Measurements from ENCODE around the gene SYCP3.

The SYCP3 gene

DNA sequence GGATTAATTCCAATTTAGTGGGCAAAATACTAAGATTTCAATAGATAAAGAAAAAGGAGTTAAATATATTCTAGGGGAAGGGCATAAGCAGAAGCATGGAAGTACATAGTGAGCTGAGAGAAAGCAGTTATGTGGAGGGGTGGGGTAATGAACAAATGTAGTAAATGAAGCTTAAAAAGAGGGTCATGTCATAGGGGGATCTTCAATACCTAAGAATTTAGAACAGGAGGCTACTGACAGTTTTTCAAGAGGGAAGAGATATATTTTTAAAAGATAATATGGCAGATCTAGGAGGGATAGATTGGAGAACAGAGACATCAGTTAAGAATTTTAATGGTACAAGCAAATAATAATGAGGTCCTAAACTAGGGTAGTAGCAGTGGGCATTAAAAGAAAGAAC is 9.4 kb downstream of the SYCP3 start:
- no peak for ATAC-seq
- TF ChIP-seq, protein P1, sequence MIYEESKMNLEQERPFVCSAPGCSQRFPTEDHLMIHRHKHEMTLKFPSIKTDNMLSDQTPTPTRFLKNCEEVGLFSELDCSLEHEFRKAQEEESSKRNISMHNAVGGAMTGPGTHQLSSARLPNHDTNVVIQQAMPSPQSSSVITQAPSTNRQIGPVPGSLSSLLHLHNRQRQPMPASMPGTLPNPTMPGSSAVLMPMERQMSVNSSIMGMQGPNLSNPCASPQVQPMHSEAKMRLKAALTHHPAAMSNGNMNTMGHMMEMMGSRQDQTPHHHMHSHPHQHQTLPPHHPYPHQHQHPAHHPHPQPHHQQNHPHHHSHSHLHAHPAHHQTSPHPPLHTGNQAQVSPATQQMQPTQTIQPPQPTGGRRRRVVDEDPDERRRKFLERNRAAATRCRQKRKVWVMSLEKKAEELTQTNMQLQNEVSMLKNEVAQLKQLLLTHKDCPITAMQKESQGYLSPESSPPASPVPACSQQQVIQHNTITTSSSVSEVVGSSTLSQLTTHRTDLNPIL (CRISPR knock-in tag; IDR thresholded peaks at IDR 0.05; ENCODE audit: low read depth) = no peak
- TF ChIP-seq ZFP3 (CRISPR knock-in tag; IDR thresholded peaks at IDR 0.05) (no peak), POU6F1 (CRISPR knock-in tag; IDR thresholded peaks at IDR 0.05; ENCODE audit: borderline replicate concordance, low read depth) (no peak), TOX (CRISPR knock-in tag; IDR thresholded peaks at IDR 0.05; ENCODE audit: borderline replicate concordance) (no peak), GLIS3 (CRISPR knock-in tag; IDR thresholded peaks at IDR 0.05) (no peak), ARNTL (CRISPR knock-in tag; IDR thresholded peaks at IDR 0.05; ENCODE audit: borderline replicate concordance, low read depth) (no peak), PATZ1 (CRISPR knock-in tag; IDR thresholded peaks at IDR 0.05; ENCODE audit: borderline replicate concordance) (no peak), ZNF565 (CRISPR knock-in tag; conservative IDR thresholded peaks at IDR 0.05; ENCODE audit: low read depth) (no peak), OSR1 (CRISPR knock-in tag; IDR thresholded peaks at IDR 0.05) (no peak), RARB (CRISPR knock-in tag; IDR thresholded peaks at IDR 0.05) (no peak), CSDC2 (CRISPR knock-in tag; IDR thresholded peaks at IDR 0.05) (no peak)
- TF ChIP-seq, protein P2, sequence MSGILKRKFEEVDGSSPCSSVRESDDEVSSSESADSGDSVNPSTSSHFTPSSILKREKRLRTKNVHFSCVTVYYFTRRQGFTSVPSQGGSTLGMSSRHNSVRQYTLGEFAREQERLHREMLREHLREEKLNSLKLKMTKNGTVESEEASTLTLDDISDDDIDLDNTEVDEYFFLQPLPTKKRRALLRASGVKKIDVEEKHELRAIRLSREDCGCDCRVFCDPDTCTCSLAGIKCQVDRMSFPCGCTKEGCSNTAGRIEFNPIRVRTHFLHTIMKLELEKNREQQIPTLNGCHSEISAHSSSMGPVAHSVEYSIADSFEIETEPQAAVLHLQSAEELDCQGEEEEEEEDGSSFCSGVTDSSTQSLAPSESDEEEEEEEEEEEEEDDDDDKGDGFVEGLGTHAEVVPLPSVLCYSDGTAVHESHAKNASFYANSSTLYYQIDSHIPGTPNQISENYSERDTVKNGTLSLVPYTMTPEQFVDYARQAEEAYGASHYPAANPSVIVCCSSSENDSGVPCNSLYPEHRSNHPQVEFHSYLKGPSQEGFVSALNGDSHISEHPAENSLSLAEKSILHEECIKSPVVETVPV (CRISPR knock-in tag; IDR thresholded peaks at IDR 0.05) = no peak

DNA sequence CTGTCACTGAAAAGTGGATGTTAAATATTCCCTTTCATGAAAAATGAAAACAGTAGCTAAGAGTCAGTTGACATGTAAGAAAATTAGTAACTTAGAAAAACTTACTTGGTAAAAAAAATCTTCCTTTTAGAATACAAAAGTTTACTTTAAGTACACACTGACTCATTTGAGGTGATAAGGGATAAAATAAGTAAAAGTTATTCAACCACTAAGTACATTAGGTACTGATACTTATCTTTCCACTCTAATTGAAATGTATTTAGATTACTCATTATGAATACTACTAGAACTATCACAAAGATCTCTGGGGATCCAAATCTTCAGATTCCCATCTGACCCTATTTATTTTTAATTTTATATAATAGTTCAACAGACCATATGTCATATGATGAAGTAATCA is 12.2 kb downstream of the SYCP3 start:
- TF ChIP-seq, protein P3, sequence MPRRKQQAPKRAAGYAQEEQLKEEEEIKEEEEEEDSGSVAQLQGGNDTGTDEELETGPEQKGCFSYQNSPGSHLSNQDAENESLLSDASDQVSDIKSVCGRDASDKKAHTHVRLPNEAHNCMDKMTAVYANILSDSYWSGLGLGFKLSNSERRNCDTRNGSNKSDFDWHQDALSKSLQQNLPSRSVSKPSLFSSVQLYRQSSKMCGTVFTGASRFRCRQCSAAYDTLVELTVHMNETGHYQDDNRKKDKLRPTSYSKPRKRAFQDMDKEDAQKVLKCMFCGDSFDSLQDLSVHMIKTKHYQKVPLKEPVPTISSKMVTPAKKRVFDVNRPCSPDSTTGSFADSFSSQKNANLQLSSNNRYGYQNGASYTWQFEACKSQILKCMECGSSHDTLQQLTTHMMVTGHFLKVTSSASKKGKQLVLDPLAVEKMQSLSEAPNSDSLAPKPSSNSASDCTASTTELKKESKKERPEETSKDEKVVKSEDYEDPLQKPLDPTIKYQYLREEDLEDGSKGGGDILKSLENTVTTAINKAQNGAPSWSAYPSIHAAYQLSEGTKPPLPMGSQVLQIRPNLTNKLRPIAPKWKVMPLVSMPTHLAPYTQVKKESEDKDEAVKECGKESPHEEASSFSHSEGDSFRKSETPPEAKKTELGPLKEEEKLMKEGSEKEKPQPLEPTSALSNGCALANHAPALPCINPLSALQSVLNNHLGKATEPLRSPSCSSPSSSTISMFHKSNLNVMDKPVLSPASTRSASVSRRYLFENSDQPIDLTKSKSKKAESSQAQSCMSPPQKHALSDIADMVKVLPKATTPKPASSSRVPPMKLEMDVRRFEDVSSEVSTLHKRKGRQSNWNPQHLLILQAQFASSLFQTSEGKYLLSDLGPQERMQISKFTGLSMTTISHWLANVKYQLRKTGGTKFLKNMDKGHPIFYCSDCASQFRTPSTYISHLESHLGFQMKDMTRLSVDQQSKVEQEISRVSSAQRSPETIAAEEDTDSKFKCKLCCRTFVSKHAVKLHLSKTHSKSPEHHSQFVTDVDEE (CRISPR knock-in tag; IDR thresholded peaks at IDR 0.05) = no peak
- TF ChIP-seq ISL1 (CRISPR knock-in tag; IDR thresholded peaks at IDR 0.05) = peak; percentile 50
- ATAC-seq = no peak

DNA sequence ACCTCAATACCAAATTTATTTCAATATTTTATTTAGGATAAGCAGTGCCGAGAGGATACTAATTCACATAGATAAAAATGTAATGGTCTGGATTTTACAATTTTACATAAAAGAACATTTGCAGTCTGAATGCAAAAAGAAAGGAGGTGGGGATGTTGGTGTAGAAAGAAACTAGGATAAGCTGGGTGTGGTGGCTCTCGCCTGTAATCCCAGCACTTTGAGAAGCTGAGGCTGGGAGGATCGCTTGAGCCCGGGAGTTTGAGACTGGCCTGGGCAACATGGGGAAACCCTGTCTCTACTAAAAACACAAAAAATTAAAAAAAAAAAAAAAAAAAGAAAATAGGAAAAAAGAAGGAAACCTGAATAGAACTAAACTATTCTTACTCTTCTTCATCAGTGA is 16.9 kb downstream of the SYCP3 start:
- no peak for ATAC-seq
- TF ChIP-seq OSR1 (CRISPR knock-in tag; IDR thresholded peaks at IDR 0.05) = no peak
- no peak for TF ChIP-seq PATZ1 (CRISPR knock-in tag; IDR thresholded peaks at IDR 0.05; ENCODE audit: borderline replicate concordance)
- no peak for TF ChIP-seq RARB (CRISPR knock-in tag; IDR thresholded peaks at IDR 0.05)
- TF ChIP-seq, protein P1 (CRISPR knock-in tag; IDR thresholded peaks at IDR 0.05; ENCODE audit: low read depth) = no peak
- no peak for TF ChIP-seq ARNTL (CRISPR knock-in tag; IDR thresholded peaks at IDR 0.05; ENCODE audit: borderline replicate concordance, low read depth)
- TF ChIP-seq ZNF70 (CRISPR knock-in tag; IDR thresholded peaks at IDR 0.05) = no peak
- TF ChIP-seq BACH2 (CRISPR knock-in tag; IDR thresholded peaks at IDR 0.05; ENCODE audit: borderline replicate concordance) = no peak
- TF ChIP-seq GLIS3 (CRISPR knock-in tag; IDR thresholded peaks at IDR 0.05) = no peak
- TF ChIP-seq ESRRG (CRISPR knock-in tag; IDR thresholded peaks at IDR 0.05) = no peak
- no peak for TF ChIP-seq ISL1 (CRISPR knock-in tag; IDR thresholded peaks at IDR 0.05)
